H1 (cell line): ENCODE data around the gene ZNF560. TPM values are rescaled to one million over a fixed set of nuclear protein-coding genes. Genes with fewer than 3 reads are reported as not detected.

ENCODE experiments used
- SIRT6 ChIP-seq: IDR thresholded peaks from one replicate; pipeline ENCODE4 v1.7.1; 2012; ENCODE audit warnings: low read length, inconsistent platforms
- polyA plus RNA-seq, 7 experiments: library from polyadenylated mRNA; depleted of rRNA in 3 of 7; stranded (reverse) in 5 of 7; unstranded in 2 of 7; fragments of >200 nt in 5 of 7; fragments of 200-250 nt in 2 of 7; gene quantifications; 1 replicate in 5 of 7; 2 replicates in 1 of 7; 4 replicates in 1 of 7; pipeline versions ENCODE4 v1.2.1 to v1.2.3, GENCODE V29; 2011 to 2013; ENCODE audit warnings: missing spikeins in 2 of 7, mixed read lengths in 2 of 7
- total RNA-seq: library from RNA; stranded (reverse); fragmentation: NEBNext Ultra II Directional; extraction: Animal tissue kit (Norgen Biotek cat#: 25700); gene quantifications from 2 replicates; pipeline ENCODE4 v1.2.1, GENCODE V29; 2021

ZNF560 gene
- total and polyA plus RNA-seq, 2 of the 8 experiments (the other 6 are each of a cell fraction or from before 2014, with no cell fraction given), result 0.02 TPM; not detected in 1

GRCh38 chr19:9538183-9539058 is 40.0 kb upstream of the ZNF560 start, which contains the start of gene ZNF426 (continued):
- no peak for TF ChIP-seq SIRT6
